PC-9 (cell line): ENCODE measurements around the gene GATAD2B. TPM values are rescaled to one million over a fixed set of nuclear protein-coding genes. Genes with fewer than 3 reads are reported as not detected.

Source experiments
- BruUV-seq: library from RNA; stranded (reverse); fragments of 400-500 nt; replicated peaks from 2 replicates; lab custom pipeline; 2021; lab: Mats Ljungman, UMichigan
- CTCF ChIA-PET: fragments of 300-600 bp; sonication (Branson Sonifier 250); formaldehyde crosslinking; loops from one replicate; lab custom pipeline; 2022; ENCODE audit warnings: antibody characterized with exemption; lab: Charles Lee
- POLR2A ChIA-PET: fragments of 300-600 bp; sonication (Branson Sonifier 250); formaldehyde crosslinking; loops from one replicate; lab custom pipeline; 2022; ENCODE audit warnings: antibody characterized with exemption; ENCODE audit not compliant: unreplicated experiment; lab: Charles Lee
- DNase-seq, 2 experiments: peaks; one replicate each; pipeline versions ENCODE4 v3.0.0 to v3.0.0-alpha.2; 2015 to 2022; ENCODE audit warnings: mixed read lengths in 1 of 2
- H2AFZ ChIP-seq: fragments of 200-600 bp; sonication (generic); 2 replicates; pipeline ENCODE4 v1.8.1; 2017; ENCODE audit warnings: antibody characterized with exemption
- H3F3A ChIP-seq: fragments of 200-600 bp; sonication (generic); 2 replicates; pipeline ENCODE4 v1.8.1; 2017; ENCODE audit warnings: antibody characterized with exemption, mild to moderate bottlenecking, low read depth; ENCODE audit not compliant: insufficient read depth
- H3K27ac ChIP-seq: fragments of 200-600 bp; sonication (generic); 2 replicates; pipeline ENCODE4 v1.6.1; 2016; ENCODE audit warnings: mixed run types
- H3K27me3 ChIP-seq: fragments of 200-600 bp; sonication (generic); 2 replicates; pipeline ENCODE4 v1.6.1; 2016; ENCODE audit warnings: low read depth, mixed run types; ENCODE audit not compliant: insufficient read depth
- H3K36me3 ChIP-seq: fragments of 200-600 bp; sonication (generic); 2 replicates; pipeline ENCODE4 v1.6.1; 2016; ENCODE audit warnings: low read depth, mixed run types
- H3K4me1 ChIP-seq: fragments of 200-600 bp; sonication (generic); replicated peaks from 2 replicates; pipeline ENCODE4 v1.6.1; 2016; ENCODE audit warnings: mixed run types; ENCODE audit not compliant: insufficient read depth
- H3K4me2 ChIP-seq: fragments of 200-600 bp; sonication (generic); 2 replicates; pipeline ENCODE4 v1.6.1; 2017; ENCODE audit warnings: mixed run types
- H3K4me3 ChIP-seq: fragments of 200-600 bp; sonication (generic); 2 replicates; pipeline ENCODE4 v1.6.1; 2016; ENCODE audit warnings: mixed run types
- H3K79me2 ChIP-seq: fragments of 200-600 bp; sonication (generic); 2 replicates; pipeline ENCODE4 v1.6.1; 2017; ENCODE audit warnings: low read depth, mixed run types
- H3K9me2 ChIP-seq: fragments of 200-600 bp; sonication (generic); 2 replicates; pipeline ENCODE4 v1.8.1; 2017; ENCODE audit warnings: mild to moderate bottlenecking; ENCODE audit not compliant: insufficient read depth
- H3K9me3 ChIP-seq: fragments of 200-600 bp; sonication (generic); 2 replicates; pipeline ENCODE4 v1.8.1; 2016; ENCODE audit warnings: low read depth; ENCODE audit not compliant: insufficient read depth
- H4K20me1 ChIP-seq: fragments of 200-600 bp; sonication (generic); 2 replicates; pipeline ENCODE4 v1.8.1; 2017; ENCODE audit not compliant: insufficient read depth
- EZH2 ChIP-seq: fragments of 200-600 bp; sonication (generic); IDR thresholded peaks from 2 replicates; pipeline ENCODE4 v1.8.0; 2017; ENCODE audit warnings: antibody characterized with exemption, low read depth
- intact Hi-C: fragments of 100-400 bp; cut with micrococcal nuclease; formaldehyde crosslinking; loops from one replicate; pipeline ENCODE4 v1.10.0; 2022; ENCODE audit not compliant: unreplicated experiment
- total RNA-seq: library from RNA; stranded (reverse); gene quantifications from 2 replicates; pipeline ENCODE4 v1.2.3, GENCODE V29; 2021
- TF ChIP-seq, protein P1 (sequence below): fragments of 200-600 bp; sonication (generic); conservative IDR thresholded peaks from 2 replicates; pipeline ENCODE4 v1.6.1; 2017; ENCODE audit warnings: mixed run types, antibody characterized with exemption, mild to moderate bottlenecking, moderate library complexity

Gene GATAD2B
- total RNA-seq, 1 experiment from 2014 or later, result 56.1 TPM

DNA sequence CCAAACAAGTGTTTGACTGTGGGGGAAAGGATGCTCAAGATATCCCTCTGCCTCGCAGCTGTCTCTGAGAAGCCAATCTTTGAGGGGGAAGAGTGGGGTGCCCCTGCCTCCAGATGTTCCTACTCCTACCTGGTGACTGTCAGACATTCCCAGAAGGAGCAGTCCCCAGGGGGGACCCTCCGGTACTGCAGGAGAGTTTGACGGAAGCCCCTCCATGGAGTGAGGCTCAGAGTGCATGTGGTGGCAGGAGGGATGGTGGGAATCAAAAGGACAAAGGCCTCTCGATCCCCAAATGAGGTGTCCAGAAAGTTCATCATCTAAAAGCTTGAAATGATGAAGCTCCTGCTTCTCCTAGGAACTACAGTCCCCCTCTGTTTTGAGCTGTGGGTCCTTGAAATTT is 142.2 kb downstream of the GATAD2B start:
- Histone ChIP-seq H3K79me2 (no peaks in the 10 kb centered on the region), H3K9me2 (no peaks in the 10 kb centered on the region), H3K4me1 (peaks cover 12% of the 10 kb centered on the region), H3K4me3 (no peak overlapping the region), H3K27me3 (no peaks in the 10 kb centered on the region), H3K27ac (no peak overlapping the region), H3F3A (peaks cover 18% of the 10 kb centered on the region; the same call in 1 of the 2 replicates), H3K9me3 (no peaks in the 10 kb centered on the region), H3K4me2 (no peak overlapping the region), H2AFZ (no peak overlapping the region), H3K36me3 (no peaks in the 10 kb centered on the region), H4K20me1 (no peaks in the 10 kb centered on the region)
- no peak for DNase-seq
- intact Hi-C loops, result loop anchor here (10.0 kb wide), 1 partner anchor 266 kb away; no protein-coding TSS in a partner anchor
- TF ChIP-seq, protein P1, sequence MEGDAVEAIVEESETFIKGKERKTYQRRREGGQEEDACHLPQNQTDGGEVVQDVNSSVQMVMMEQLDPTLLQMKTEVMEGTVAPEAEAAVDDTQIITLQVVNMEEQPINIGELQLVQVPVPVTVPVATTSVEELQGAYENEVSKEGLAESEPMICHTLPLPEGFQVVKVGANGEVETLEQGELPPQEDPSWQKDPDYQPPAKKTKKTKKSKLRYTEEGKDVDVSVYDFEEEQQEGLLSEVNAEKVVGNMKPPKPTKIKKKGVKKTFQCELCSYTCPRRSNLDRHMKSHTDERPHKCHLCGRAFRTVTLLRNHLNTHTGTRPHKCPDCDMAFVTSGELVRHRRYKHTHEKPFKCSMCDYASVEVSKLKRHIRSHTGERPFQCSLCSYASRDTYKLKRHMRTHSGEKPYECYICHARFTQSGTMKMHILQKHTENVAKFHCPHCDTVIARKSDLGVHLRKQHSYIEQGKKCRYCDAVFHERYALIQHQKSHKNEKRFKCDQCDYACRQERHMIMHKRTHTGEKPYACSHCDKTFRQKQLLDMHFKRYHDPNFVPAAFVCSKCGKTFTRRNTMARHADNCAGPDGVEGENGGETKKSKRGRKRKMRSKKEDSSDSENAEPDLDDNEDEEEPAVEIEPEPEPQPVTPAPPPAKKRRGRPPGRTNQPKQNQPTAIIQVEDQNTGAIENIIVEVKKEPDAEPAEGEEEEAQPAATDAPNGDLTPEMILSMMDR, result no peak
- no peak for TF ChIP-seq EZH2
- BruUV-seq, result no TSS peak
- CTCF ChIA-PET, result no interaction called here
- POLR2A ChIA-PET, result no interaction called here

DNA sequence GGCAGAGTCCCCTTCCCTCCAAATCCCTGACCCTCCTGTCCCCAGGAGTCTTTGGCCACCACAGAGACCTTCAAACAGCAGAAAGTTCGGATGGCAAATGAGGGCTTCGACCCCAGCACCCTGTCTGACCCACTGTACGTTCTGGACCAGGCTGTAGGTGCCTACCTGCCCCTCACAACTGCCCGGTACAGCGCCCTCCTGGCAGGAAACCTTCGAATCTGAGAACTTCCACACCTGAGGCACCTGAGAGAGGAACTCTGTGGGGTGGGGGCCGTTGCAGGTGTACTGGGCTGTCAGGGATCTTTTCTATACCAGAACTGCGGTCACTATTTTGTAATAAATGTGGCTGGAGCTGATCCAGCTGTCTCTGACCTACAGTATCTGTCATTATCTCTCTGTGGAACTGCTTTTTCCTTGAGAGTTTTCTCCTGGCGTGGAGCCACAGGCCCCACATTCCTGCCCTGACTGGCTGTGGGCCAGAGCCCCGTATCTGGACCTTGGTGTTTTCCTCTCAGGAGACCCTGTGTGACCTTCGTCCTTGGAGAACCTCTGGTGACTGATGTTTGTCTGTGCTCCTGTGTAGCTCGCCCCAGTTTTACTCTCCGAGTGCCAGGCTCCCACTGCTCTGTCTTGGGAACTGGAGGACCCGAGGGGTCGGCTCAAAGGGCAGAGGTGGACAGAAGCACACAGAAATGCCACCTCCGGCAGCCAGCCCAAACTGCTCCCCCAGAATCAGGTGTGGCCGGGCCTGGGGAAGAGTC is 142.8 kb downstream of the GATAD2B start:
- Histone ChIP-seq H3K4me3 (no peak overlapping the region), H3K4me1 (peaks cover 12% of the 10 kb centered on the region), H4K20me1 (no peaks in the 10 kb centered on the region), H3K36me3 (no peaks in the 10 kb centered on the region), H3K79me2 (no peaks in the 10 kb centered on the region), H3K4me2 (no peak overlapping the region), H2AFZ (no peak overlapping the region), H3K27me3 (no peaks in the 10 kb centered on the region), H3F3A (peaks cover 16% of the 10 kb centered on the region; the same call in 1 of the 2 replicates), H3K9me3 (no peaks in the 10 kb centered on the region), H3K27ac (no peak overlapping the region), H3K9me2 (no peaks in the 10 kb centered on the region)
- TF ChIP-seq, protein P1, result no peak
- intact Hi-C loops, result loop anchor here (5.0 to 10.0 kb wide), 2 partner anchors 207 to 265 kb away; partner anchors contain the start of gene RAB13
- POLR2A ChIA-PET, result no interaction called here
- CTCF ChIA-PET, result no interaction called here
- BruUV-seq, result no TSS peak
- DNase-seq, result no peak

DNA sequence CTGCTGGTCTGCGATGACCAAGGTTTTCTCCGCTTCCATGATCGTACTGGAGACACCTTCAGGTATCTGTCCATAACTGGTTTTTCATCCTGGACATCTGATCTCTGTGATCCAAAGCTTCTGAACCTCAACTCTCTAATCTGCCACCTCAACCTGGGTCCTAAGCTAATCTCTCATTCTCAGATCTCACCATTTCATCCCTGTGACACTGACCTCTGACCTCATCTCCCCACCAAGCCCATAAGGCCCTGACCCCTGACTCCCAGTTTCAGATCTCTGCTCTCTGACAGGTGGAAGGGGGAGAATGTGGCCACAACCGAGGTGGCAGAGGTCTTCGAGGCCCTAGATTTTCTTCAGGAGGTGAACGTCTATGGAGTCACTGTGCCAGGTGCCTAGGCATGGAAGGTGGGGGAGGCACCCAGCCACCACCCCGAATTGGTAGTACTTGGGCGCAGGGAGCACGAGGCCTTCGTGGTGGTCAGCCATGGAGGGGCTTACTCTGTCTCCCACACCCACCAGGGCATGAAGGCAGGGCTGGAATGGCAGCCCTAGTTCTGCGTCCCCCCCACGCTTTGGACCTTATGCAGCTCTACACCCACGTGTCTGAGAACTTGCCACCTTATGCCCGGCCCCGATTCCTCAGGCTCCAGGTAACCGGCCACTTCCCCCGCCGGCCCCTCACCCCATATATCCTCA is 143.8 kb downstream of the GATAD2B start:
- TF ChIP-seq, protein P1, result no peak
- TF ChIP-seq EZH2, result no peak
- CTCF ChIA-PET, result no interaction called here
- Histone ChIP-seq H3K4me1 (peaks cover 17% of the 10 kb centered on the region), H3K9me3 (no peaks in the 10 kb centered on the region), H3K27me3 (no peaks in the 10 kb centered on the region), H3K4me3 (no peak overlapping the region), H4K20me1 (0 out of 2 replicates have a peak, but pooled peaks cover 4% of the 10 kb centered on the region), H2AFZ (no peak overlapping the region), H3K79me2 (no peaks in the 10 kb centered on the region), H3K9me2 (no peaks in the 10 kb centered on the region), H3F3A (peaks cover 24% of the 10 kb centered on the region; the same call in 1 of the 2 replicates), H3K4me2 (no peak overlapping the region), H3K27ac (no peak overlapping the region), H3K36me3 (no peaks in the 10 kb centered on the region)
- POLR2A ChIA-PET, result interaction anchor here (0.6 kb wide), 1 partner anchor 168 kb away, joined by 4 read pairs; the partner anchor contains the start of gene DENND4B
- BruUV-seq, result no TSS peak
- intact Hi-C loops, result loop anchor here (5.0 kb wide), 1 partner anchor 208 kb away; the partner anchor contains the start of gene RAB13
- no peak for DNase-seq
